ENCODE data around the gene SRC.

Gene SRC

GRCh38 chr20:37346535-37347346, 801 bp downstream of the SRC start:
- TF ChIP-seq CTCF (IDR thresholded peaks at IDR 0.05; ENCODE audit: low read length, missing control alignments): no peak
- peak overlapping the region; percentile 59 for H3K4me3 ChIP-seq (replicated peaks; ENCODE audit: low read depth, low read length)
- DNase-seq (ENCODE audit: low read depth): no peak

- peak overlapping the region; percentile 59 for H3K4me3 ChIP-seq (replicated peaks; ENCODE audit: low read depth, low read length)
- no peak for TF ChIP-seq CTCF (IDR thresholded peaks at IDR 0.05; ENCODE audit: low read length, missing control alignments)
- DNase-seq (ENCODE audit: low read depth): no peak
Measured at GRCh38 chr20:37347347-37347823, 1.4 kb downstream of the SRC start.

GRCh38 chr20:37347891-37348791, 2.2 kb downstream of the SRC start:
- H3K4me3 ChIP-seq (replicated peaks; ENCODE audit: low read depth, low read length): no peak overlapping the region
- TF ChIP-seq CTCF (IDR thresholded peaks at IDR 0.05; ENCODE audit: low read length, missing control alignments): no peak
- no peak for DNase-seq (ENCODE audit: low read depth)

- TF ChIP-seq CTCF (IDR thresholded peaks at IDR 0.05; ENCODE audit: low read length, missing control alignments): no peak
- no peak overlapping the region for H3K4me3 ChIP-seq (replicated peaks; ENCODE audit: low read depth, low read length)
- no peak for DNase-seq (ENCODE audit: low read depth)
Measured at GRCh38 chr20:37348792-37349516, 3.0 kb downstream of the SRC start.

GRCh38 chr20:37349517-37350491, 3.9 kb downstream of the SRC start:
- no peak overlapping the region for H3K4me3 ChIP-seq (replicated peaks; ENCODE audit: low read depth, low read length)
- peak; percentile 68 for DNase-seq (ENCODE audit: low read depth)
- no peak for TF ChIP-seq CTCF (IDR thresholded peaks at IDR 0.05; ENCODE audit: low read length, missing control alignments)

Measured in fibroblast of pulmonary artery (primary cell).